HepG2 (cell line): ENCODE results near the gene SLC17A9. TPM values are rescaled to one million over a fixed set of nuclear protein-coding genes. Genes with fewer than 3 reads are reported as not detected.

Experiments used
- ARHGAP35 ChIP-seq: sonication (generic); formaldehyde crosslinking; IDR thresholded peaks from 2 replicates; pipeline ENCODE4 v1.9.0; 2022; ENCODE audit warnings: mild to moderate bottlenecking, inconsistent platforms, moderate library complexity, missing genetic modification reagents, borderline replicate concordance
- ARNT ChIP-seq: fragments of 450-650 bp; IDR thresholded peaks from 2 replicates; pipeline ENCODE4 v1.6.1; 2017
- CBX2 ChIP-seq, 2 experiments: fragments of 200-600 bp in 1 of 2; sonication (generic); formaldehyde crosslinking in 1 of 2; IDR thresholded peaks; 2 replicates each; pipeline versions ENCODE4 v1.7.0 to v1.8.1; 2018 to 2022; ENCODE audit warnings: low read depth in 2 of 2, low read length in 1 of 2, mild to moderate bottlenecking in 1 of 2, missing genetic modification reagents in 1 of 2
- FOXK2 ChIP-seq: fragments of 450-650 bp; IDR thresholded peaks from 2 replicates; pipeline ENCODE4 v1.6.1; 2016
- FOXP1 ChIP-seq, 2 experiments: fragments of 450-650 bp in 1 of 2; IDR thresholded peaks; 2 replicates each; pipeline ENCODE4 v1.6.1; 2017 to 2018; ENCODE audit warnings: antibody characterized with exemption in 1 of 2
- ISX ChIP-seq: sonication (generic); formaldehyde crosslinking; conservative IDR thresholded peaks from 2 replicates; pipeline ENCODE4 v1.5.0; 2020; ENCODE audit warnings: missing genetic modification reagents
- PRPF4 ChIP-seq: fragments of 200-400 bp; formaldehyde crosslinking; IDR thresholded peaks from 2 replicates; pipeline ENCODE4 v1.6.1; 2016; ENCODE audit warnings: low read length, low read depth; ENCODE audit not compliant: poor library complexity, severe bottlenecking
- RORA ChIP-seq: sonication (generic); formaldehyde crosslinking; IDR thresholded peaks from 2 replicates; pipeline ENCODE4 v1.5.0; 2020; ENCODE audit warnings: mild to moderate bottlenecking, missing genetic modification reagents, moderate library complexity
- SOX6 ChIP-seq, 2 experiments: fragments of 450-650 bp in 1 of 2; sonication (generic) in 1 of 2; formaldehyde crosslinking in 1 of 2; IDR thresholded peaks; 2 replicates each; pipeline versions ENCODE4 v1.4.0 to v1.6.1; 2017 to 2020; ENCODE audit warnings: antibody characterized with exemption in 1 of 2, mild to moderate bottlenecking in 1 of 2, missing genetic modification reagents in 1 of 2
- YEATS2 ChIP-seq: sonication (generic); formaldehyde crosslinking; IDR thresholded peaks from 2 replicates; pipeline ENCODE4 v1.4.0; 2020; ENCODE audit warnings: missing genetic modification reagents, borderline replicate concordance
- ZNF12 ChIP-seq: sonication (generic); formaldehyde crosslinking; IDR thresholded peaks from 2 replicates; pipeline ENCODE4 v1.5.0; 2020; ENCODE audit warnings: missing genetic modification reagents
- ZNF121 ChIP-seq: sonication (generic); formaldehyde crosslinking; IDR thresholded peaks from 2 replicates; pipeline ENCODE4 v1.5.0; 2020; ENCODE audit warnings: mild to moderate bottlenecking, missing genetic modification reagents
- ZNF20 ChIP-seq: sonication (generic); formaldehyde crosslinking; IDR thresholded peaks from 2 replicates; pipeline ENCODE4 v1.4.0; 2020; ENCODE audit warnings: mild to moderate bottlenecking, moderate library complexity, missing genetic modification reagents
- ZNF329 ChIP-seq: sonication (generic); formaldehyde crosslinking; IDR thresholded peaks from 2 replicates; pipeline ENCODE4 v1.9.0; 2021; ENCODE audit warnings: low read depth, mild to moderate bottlenecking, missing genetic modification reagents
- ZNF773 ChIP-seq: sonication (generic); formaldehyde crosslinking; IDR thresholded peaks from 2 replicates; pipeline ENCODE4 v1.4.0; 2020; ENCODE audit warnings: missing genetic modification reagents, borderline replicate concordance
- ZNF775 ChIP-seq: sonication (generic); formaldehyde crosslinking; IDR thresholded peaks from 2 replicates; pipeline ENCODE4 v1.4.0; 2020; ENCODE audit warnings: missing genetic modification reagents, mild to moderate bottlenecking, moderate library complexity, borderline replicate concordance
- polyA plus RNA-seq, 8 experiments: library from polyadenylated mRNA; depleted of rRNA in 3 of 8; stranded (reverse) in 7 of 8; unstranded in 1 of 8; fragments of >200 nt; fragmentation: Illumina TruSeq in 4 of 8; extraction: Trizol in 4 of 8; gene quantifications; 2 replicates each; pipeline versions ENCODE4 v1.2.1 to v1.2.3, GENCODE V29; 2011 to 2016; ENCODE audit warnings: low read depth in 4 of 8, missing spikeins in 1 of 8, mixed read lengths in 1 of 8; ENCODE audit not compliant: insufficient read depth in 1 of 8
- total RNA-seq, 5 experiments: library from RNA; depleted of rRNA; stranded (reverse); fragments of >200 nt; fragmentation: Illumina TruSeq; extraction: Trizol; gene quantifications; 2 replicates each; pipeline ENCODE4 v1.2.3, GENCODE V29; 2016; ENCODE audit warnings: low read depth in 1 of 5
- TF ChIP-seq, protein P1 (sequence below): sonication (generic); formaldehyde crosslinking; IDR thresholded peaks from 2 replicates; pipeline ENCODE4 v1.4.0; 2020; ENCODE audit warnings: missing genetic modification reagents
- TF ChIP-seq, protein P2 (sequence below): sonication (generic); formaldehyde crosslinking; IDR thresholded peaks from 2 replicates; pipeline ENCODE4 v1.4.0; 2020; ENCODE audit warnings: missing genetic modification reagents
- TF ChIP-seq, protein P3 (sequence below): sonication (generic); formaldehyde crosslinking; IDR thresholded peaks from 2 replicates; pipeline ENCODE4 v1.4.0; 2020; ENCODE audit warnings: missing genetic modification reagents; ENCODE audit errors: not compliant biosample characterization
- TF ChIP-seq, protein P4 (sequence below): sonication (generic); formaldehyde crosslinking; IDR thresholded peaks from 2 replicates; pipeline ENCODE4 v1.9.0; 2022; ENCODE audit warnings: low read depth, missing genetic modification reagents
- TF ChIP-seq, protein P5 (sequence below): sonication (generic); formaldehyde crosslinking; IDR thresholded peaks from 2 replicates; pipeline ENCODE4 v1.8.1; 2022; ENCODE audit warnings: mild to moderate bottlenecking, missing genetic modification reagents

SLC17A9 gene
- total and polyA plus RNA-seq, 2 of the 13 experiments (the other 11 are each of a cell fraction or from before 2014, with no cell fraction given), result 110 to 191 TPM

DNA sequence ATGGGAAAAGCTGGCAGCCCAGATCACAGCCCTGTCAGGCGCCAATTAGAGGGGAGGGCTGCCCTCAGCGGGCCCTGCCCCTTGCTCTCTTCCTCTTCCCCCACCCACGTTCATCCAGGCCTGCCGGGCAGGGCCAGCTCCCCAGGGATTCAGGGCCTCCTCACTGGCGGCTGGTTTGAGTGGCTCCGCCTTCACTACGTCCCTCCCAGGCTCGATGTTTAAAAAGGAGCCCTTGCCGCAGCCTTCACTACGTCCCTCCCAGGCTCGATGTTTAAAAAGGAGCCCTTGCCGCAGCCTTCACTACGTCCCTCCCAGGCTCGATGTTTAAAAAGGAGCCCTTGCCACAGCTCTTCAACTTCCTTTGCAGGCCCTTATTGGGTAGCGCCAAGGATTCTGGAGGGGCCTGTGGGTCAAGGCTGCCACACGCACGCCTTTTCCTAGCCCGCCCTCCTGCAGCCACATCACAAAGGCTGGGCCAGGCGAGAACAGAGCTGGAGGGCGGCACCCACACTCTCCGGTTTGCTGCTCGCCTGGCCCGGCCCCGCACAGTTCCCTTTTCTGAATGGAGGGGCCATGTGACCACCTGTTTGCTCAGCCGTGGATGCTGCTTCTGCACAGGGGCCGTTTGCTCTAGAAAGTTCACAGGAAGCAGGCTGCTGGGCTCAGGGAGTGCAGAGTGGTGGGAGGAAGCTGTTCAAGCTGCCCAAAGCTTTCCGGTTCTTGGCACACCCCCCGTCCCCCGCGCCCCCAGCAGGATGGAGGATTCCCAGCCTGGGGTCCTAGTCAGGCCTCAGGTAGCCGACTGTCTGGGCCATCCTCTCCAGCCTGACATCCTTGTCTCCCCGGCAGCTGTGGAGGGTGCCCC is 1.6 kb downstream of the SLC17A9 start (continued):
- TF ChIP-seq, protein P1, sequence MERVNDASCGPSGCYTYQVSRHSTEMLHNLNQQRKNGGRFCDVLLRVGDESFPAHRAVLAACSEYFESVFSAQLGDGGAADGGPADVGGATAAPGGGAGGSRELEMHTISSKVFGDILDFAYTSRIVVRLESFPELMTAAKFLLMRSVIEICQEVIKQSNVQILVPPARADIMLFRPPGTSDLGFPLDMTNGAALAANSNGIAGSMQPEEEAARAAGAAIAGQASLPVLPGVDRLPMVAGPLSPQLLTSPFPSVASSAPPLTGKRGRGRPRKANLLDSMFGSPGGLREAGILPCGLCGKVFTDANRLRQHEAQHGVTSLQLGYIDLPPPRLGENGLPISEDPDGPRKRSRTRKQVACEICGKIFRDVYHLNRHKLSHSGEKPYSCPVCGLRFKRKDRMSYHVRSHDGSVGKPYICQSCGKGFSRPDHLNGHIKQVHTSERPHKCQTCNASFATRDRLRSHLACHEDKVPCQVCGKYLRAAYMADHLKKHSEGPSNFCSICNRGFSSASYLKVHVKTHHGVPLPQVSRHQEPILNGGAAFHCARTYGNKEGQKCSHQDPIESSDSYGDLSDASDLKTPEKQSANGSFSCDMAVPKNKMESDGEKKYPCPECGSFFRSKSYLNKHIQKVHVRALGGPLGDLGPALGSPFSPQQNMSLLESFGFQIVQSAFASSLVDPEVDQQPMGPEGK (CRISPR knock-in tag), result peak; percentile 98
- peak; percentile 88; the same call in 1 of the 2 replicates for TF ChIP-seq ZNF773 (CRISPR knock-in tag)
- TF ChIP-seq, protein P2, sequence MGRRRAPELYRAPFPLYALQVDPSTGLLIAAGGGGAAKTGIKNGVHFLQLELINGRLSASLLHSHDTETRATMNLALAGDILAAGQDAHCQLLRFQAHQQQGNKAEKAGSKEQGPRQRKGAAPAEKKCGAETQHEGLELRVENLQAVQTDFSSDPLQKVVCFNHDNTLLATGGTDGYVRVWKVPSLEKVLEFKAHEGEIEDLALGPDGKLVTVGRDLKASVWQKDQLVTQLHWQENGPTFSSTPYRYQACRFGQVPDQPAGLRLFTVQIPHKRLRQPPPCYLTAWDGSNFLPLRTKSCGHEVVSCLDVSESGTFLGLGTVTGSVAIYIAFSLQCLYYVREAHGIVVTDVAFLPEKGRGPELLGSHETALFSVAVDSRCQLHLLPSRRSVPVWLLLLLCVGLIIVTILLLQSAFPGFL (CRISPR knock-in tag), result no peak; the same call in 1 of the 2 replicates
- no peak for TF ChIP-seq PRPF4
- TF ChIP-seq ZNF121 (CRISPR knock-in tag), result 0 out of 2 replicates have a peak, but pooled peaks have one; percentile 34
- TF ChIP-seq, protein P3, sequence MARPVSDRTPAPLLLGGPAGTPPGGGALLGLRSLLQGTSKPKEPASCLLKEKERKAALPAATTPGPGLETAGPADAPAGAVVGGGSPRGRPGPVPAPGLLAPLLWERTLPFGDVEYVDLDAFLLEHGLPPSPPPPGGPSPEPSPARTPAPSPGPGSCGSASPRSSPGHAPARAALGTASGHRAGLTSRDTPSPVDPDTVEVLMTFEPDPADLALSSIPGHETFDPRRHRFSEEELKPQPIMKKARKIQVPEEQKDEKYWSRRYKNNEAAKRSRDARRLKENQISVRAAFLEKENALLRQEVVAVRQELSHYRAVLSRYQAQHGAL, result peak; percentile 98
- TF ChIP-seq, protein P4, sequence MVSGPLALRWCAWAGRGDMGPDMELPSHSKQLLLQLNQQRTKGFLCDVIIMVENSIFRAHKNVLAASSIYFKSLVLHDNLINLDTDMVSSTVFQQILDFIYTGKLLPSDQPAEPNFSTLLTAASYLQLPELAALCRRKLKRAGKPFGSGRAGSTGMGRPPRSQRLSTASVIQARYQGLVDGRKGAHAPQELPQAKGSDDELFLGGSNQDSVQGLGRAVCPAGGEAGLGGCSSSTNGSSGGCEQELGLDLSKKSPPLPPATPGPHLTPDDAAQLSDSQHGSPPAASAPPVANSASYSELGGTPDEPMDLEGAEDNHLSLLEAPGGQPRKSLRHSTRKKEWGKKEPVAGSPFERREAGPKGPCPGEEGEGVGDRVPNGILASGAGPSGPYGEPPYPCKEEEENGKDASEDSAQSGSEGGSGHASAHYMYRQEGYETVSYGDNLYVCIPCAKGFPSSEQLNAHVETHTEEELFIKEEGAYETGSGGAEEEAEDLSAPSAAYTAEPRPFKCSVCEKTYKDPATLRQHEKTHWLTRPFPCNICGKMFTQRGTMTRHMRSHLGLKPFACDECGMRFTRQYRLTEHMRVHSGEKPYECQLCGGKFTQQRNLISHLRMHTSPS (CRISPR knock-in tag), result peak; percentile 92
- TF ChIP-seq ZNF775 (CRISPR knock-in tag), result peak; percentile 86; the same call in 1 of the 2 replicates
- TF ChIP-seq ZNF329 (CRISPR knock-in tag), result peak; percentile 84; the same call in 1 of the 2 replicates
- no peak for TF ChIP-seq SOX6 (IDR thresholded peaks at IDR 0.05)
- TF ChIP-seq SOX6 (CRISPR knock-in tag; IDR thresholded peaks at IDR 0.05), result peak; percentile 65
- peak; percentile 83; the same call in 1 of the 2 replicates for TF ChIP-seq YEATS2 (CRISPR knock-in tag)
- TF ChIP-seq ZNF12 (CRISPR knock-in tag), result peak; percentile 37; the same call in 1 of the 2 replicates
- TF ChIP-seq ZNF20, result no peak; the same call in 1 of the 2 replicates
- TF ChIP-seq ISX (CRISPR knock-in tag), result peak; percentile 94; the same call in 1 of the 2 replicates
- TF ChIP-seq, protein P5, sequence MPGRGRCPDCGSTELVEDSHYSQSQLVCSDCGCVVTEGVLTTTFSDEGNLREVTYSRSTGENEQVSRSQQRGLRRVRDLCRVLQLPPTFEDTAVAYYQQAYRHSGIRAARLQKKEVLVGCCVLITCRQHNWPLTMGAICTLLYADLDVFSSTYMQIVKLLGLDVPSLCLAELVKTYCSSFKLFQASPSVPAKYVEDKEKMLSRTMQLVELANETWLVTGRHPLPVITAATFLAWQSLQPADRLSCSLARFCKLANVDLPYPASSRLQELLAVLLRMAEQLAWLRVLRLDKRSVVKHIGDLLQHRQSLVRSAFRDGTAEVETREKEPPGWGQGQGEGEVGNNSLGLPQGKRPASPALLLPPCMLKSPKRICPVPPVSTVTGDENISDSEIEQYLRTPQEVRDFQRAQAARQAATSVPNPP, result no peak
- TF ChIP-seq FOXK2, result no peak
- no peak for TF ChIP-seq FOXP1 (IDR thresholded peaks at IDR 0.05)
- TF ChIP-seq FOXP1 (CRISPR knock-in tag; IDR thresholded peaks at IDR 0.05), result peak; percentile 65; the same call in 1 of the 2 replicates
- no peak for TF ChIP-seq RORA
- peak; percentile 99 for TF ChIP-seq ARHGAP35 (CRISPR knock-in tag)
- TF ChIP-seq CBX2 (IDR thresholded peaks at IDR 0.05; ENCODE audit: low read depth, low read length), result no peak; the same call in 1 of the 2 replicates
- TF ChIP-seq CBX2 (CRISPR knock-in tag; IDR thresholded peaks at IDR 0.05; ENCODE audit: low read depth), result peak; percentile 99; the same call in 1 of the 2 replicates
- no peak for TF ChIP-seq ARNT
